DOHH2 (cell line): Measurements from ENCODE around the gene KLF9.

ENCODE experiments used
- H3F3A ChIP-seq: fragments of 200-600 bp; sonication (generic), shearing (Covaris generic); 2 replicates; pipeline ENCODE4 v1.6.0; 2016; ENCODE audit warnings: antibody characterized with exemption, mild to moderate bottlenecking; ENCODE audit not compliant: control insufficient read depth, insufficient read depth
- H3K27ac ChIP-seq: fragments of 200-600 bp; sonication (generic); 2 replicates; pipeline ENCODE4 v1.5.1; 2014; ENCODE audit warnings: low read depth, mild to moderate bottlenecking, low read length, moderate library complexity
- H3K27me3 ChIP-seq: fragments of 200-600 bp; sonication (generic); 2 replicates; pipeline ENCODE4 v1.6.1; 2014; ENCODE audit warnings: mild to moderate bottlenecking, low read length, mixed read lengths; ENCODE audit not compliant: control insufficient read depth
- H3K36me3 ChIP-seq: fragments of 200-600 bp; sonication (generic); 2 replicates; pipeline ENCODE4 v1.6.1; 2014; ENCODE audit warnings: mild to moderate bottlenecking, low read length, moderate library complexity, mixed read lengths; ENCODE audit not compliant: control insufficient read depth
- H3K4me1 ChIP-seq: fragments of 200-600 bp; sonication (generic); 2 replicates; pipeline ENCODE4 v1.6.1; 2014; ENCODE audit warnings: mild to moderate bottlenecking, low read length, mixed read lengths; ENCODE audit not compliant: control insufficient read depth
- H3K4me2 ChIP-seq: fragments of 200-600 bp; sonication (generic); 2 replicates; pipeline ENCODE4 v1.6.0; 2014; ENCODE audit warnings: mild to moderate bottlenecking, low read length, moderate library complexity
- H3K4me3 ChIP-seq: fragments of 200-600 bp; sonication (generic); 2 replicates; pipeline ENCODE4 v1.5.1; 2014; ENCODE audit warnings: mild to moderate bottlenecking, low read length, mixed read lengths
- H3K79me2 ChIP-seq: fragments of 200-600 bp; sonication (generic); 2 replicates; pipeline ENCODE4 v1.6.1; 2014; ENCODE audit warnings: mild to moderate bottlenecking, low read length, mixed read lengths; ENCODE audit not compliant: control insufficient read depth
- H3K9me2 ChIP-seq: fragments of 200-600 bp; sonication (generic); replicated peaks from 2 replicates; pipeline ENCODE4 v1.6.1; 2014; ENCODE audit warnings: mild to moderate bottlenecking, low read length, mixed read lengths; ENCODE audit not compliant: control insufficient read depth
- H3K9me3 ChIP-seq: fragments of 200-600 bp; sonication (generic); 2 replicates; pipeline ENCODE4 v1.6.1; 2014; ENCODE audit warnings: antibody characterized with exemption, low read length, mixed read lengths; ENCODE audit not compliant: control insufficient read depth, insufficient read depth
- H4K20me1 ChIP-seq: fragments of 200-600 bp; sonication (generic); 2 replicates; pipeline ENCODE4 v1.6.0; 2014; ENCODE audit warnings: low read depth, mild to moderate bottlenecking, antibody characterized with exemption, low read length, moderate library complexity; ENCODE audit not compliant: control insufficient read depth, insufficient read depth
- EZH2phosphoT487 ChIP-seq: fragments of 200-600 bp; sonication (generic); IDR thresholded peaks from 2 replicates; pipeline ENCODE4 v1.6.1; 2017; ENCODE audit warnings: borderline replicate concordance, mild to moderate bottlenecking, antibody characterized with exemption, low read length, moderate library complexity, mixed read lengths
- TF ChIP-seq, protein P1 (sequence below): fragments of 200-600 bp; sonication (generic); IDR thresholded peaks from one replicate; pipeline ENCODE4 v1.5.1; 2014; ENCODE audit warnings: antibody characterized with exemption, mild to moderate bottlenecking, low read depth, low read length; ENCODE audit not compliant: poor library complexity, severe bottlenecking

Gene KLF9

GRCh38 chr9:70367305-70367930 lies 47.0 kb downstream of the KLF9 start:
- Histone ChIP-seq H3K4me1 (no peaks in the 10 kb centered on the region), H3K9me3 (no peaks in the 10 kb centered on the region), H3K27me3 (no peaks in the 10 kb centered on the region), H4K20me1 (no peaks in the 10 kb centered on the region), H3K4me2 (no peak overlapping the region), H3K9me2 (no peaks in the 10 kb centered on the region), H3K79me2 (no peaks in the 10 kb centered on the region), H3K27ac (no peak overlapping the region), H3K4me3 (no peak overlapping the region), H3K36me3 (no peaks in the 10 kb centered on the region), H3F3A (no peaks in the 10 kb centered on the region)
- no peak for TF ChIP-seq EZH2phosphoT487
- TF ChIP-seq, protein P1, sequence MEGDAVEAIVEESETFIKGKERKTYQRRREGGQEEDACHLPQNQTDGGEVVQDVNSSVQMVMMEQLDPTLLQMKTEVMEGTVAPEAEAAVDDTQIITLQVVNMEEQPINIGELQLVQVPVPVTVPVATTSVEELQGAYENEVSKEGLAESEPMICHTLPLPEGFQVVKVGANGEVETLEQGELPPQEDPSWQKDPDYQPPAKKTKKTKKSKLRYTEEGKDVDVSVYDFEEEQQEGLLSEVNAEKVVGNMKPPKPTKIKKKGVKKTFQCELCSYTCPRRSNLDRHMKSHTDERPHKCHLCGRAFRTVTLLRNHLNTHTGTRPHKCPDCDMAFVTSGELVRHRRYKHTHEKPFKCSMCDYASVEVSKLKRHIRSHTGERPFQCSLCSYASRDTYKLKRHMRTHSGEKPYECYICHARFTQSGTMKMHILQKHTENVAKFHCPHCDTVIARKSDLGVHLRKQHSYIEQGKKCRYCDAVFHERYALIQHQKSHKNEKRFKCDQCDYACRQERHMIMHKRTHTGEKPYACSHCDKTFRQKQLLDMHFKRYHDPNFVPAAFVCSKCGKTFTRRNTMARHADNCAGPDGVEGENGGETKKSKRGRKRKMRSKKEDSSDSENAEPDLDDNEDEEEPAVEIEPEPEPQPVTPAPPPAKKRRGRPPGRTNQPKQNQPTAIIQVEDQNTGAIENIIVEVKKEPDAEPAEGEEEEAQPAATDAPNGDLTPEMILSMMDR = no peak

DNA sequence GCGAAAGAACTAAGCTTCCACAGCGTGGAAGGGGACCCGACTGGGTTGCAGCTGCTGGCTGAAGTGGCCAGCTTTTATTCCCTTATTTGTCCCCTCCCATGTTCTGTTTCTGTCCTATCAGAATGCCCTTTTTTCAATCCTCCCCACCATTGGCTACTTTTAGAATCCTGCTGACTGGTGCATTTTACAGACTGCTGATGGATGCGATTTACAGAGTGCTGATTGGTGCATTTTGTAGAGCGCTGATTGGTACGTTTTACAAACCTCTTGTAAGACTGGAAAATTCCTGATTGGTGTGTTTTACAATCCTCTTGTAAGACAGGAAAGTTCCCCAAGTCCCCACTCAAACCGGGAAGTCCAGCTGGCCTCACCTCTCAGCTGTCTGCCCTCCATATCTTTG lies 50.7 kb downstream of the KLF9 start:
- no peaks in the 10 kb centered on the region for H3K36me3 ChIP-seq
- H4K20me1 ChIP-seq = no peaks in the 10 kb centered on the region
- no peaks in the 10 kb centered on the region for H3K9me3 ChIP-seq
- H3K9me2 ChIP-seq = no peaks in the 10 kb centered on the region
- H3K4me3 ChIP-seq = no peak overlapping the region
- no peaks in the 10 kb centered on the region for H3K4me1 ChIP-seq
- H3K27me3 ChIP-seq = no peaks in the 10 kb centered on the region
- no peaks in the 10 kb centered on the region for H3F3A ChIP-seq
- no peaks in the 10 kb centered on the region for H3K79me2 ChIP-seq
- no peak overlapping the region for H3K27ac ChIP-seq
- TF ChIP-seq, protein P1 = no peak
- no peak for TF ChIP-seq EZH2phosphoT487
- H3K4me2 ChIP-seq = no peak overlapping the region

GRCh38 chr9:70362952-70363351 lies 51.5 kb downstream of the KLF9 start:
- no peak overlapping the region for H3K27ac ChIP-seq
- H4K20me1 ChIP-seq = no peaks in the 10 kb centered on the region
- H3K27me3 ChIP-seq = no peaks in the 10 kb centered on the region
- no peaks in the 10 kb centered on the region for H3K36me3 ChIP-seq
- no peak overlapping the region for H3K4me2 ChIP-seq
- TF ChIP-seq, protein P1 = no peak
- no peak for TF ChIP-seq EZH2phosphoT487
- H3F3A ChIP-seq = no peaks in the 10 kb centered on the region
- no peaks in the 10 kb centered on the region for H3K4me1 ChIP-seq
- no peak overlapping the region for H3K4me3 ChIP-seq
- H3K9me3 ChIP-seq = no peaks in the 10 kb centered on the region
- no peaks in the 10 kb centered on the region for H3K79me2 ChIP-seq
- no peaks in the 10 kb centered on the region for H3K9me2 ChIP-seq
